Caco-2 (cell line): Measurements from ENCODE around the gene CLSTN2. TPM values are rescaled to one million over a fixed set of nuclear protein-coding genes. Genes with fewer than 3 reads are reported as not detected.

ENCODE experiments used
- BruUV-seq: library from RNA; stranded (reverse); fragments of 400-500 nt; replicated peaks from 2 replicates; lab custom pipeline; 2021; lab: Mats Ljungman, UMichigan
- CTCF ChIA-PET: fragments of 300-600 bp; sonication (Branson Sonifier 250); formaldehyde crosslinking; loops from one replicate; lab custom pipeline; 2022; ENCODE audit warnings: antibody characterized with exemption; lab: Charles Lee
- POLR2A ChIA-PET: fragments of 300-600 bp; sonication (Branson Sonifier 250); formaldehyde crosslinking; loops from one replicate; lab custom pipeline; 2022; ENCODE audit warnings: antibody characterized with exemption; lab: Charles Lee
- DNase-seq, 2 experiments: peaks; one replicate each; pipeline versions ENCODE4 v3.0.0 to v3.0.0-alpha.2; 2020 to 2022
- H3K27me3 ChIP-seq: replicated peaks from 2 replicates; pipeline ENCODE4 v1.6.0; 2011; ENCODE audit warnings: low read length; ENCODE audit not compliant: control insufficient read depth, insufficient read depth
- H3K36me3 ChIP-seq: 2 replicates; pipeline ENCODE4 v1.5.1; 2011; ENCODE audit warnings: low read length; ENCODE audit not compliant: control insufficient read depth, insufficient read depth
- H3K4me1 ChIP-seq: fragments of 250-450 bp; sonication (Bioruptor Pico); 2 replicates; pipeline ENCODE4 v1.5.1; 2020; ENCODE audit warnings: mild to moderate bottlenecking
- H3K4me3 ChIP-seq: 2 replicates; pipeline ENCODE4 v1.5.1; 2011; ENCODE audit warnings: low read depth, mild to moderate bottlenecking, control low read depth, low read length
- H3K9me3 ChIP-seq: fragments of 250-450 bp; sonication (Bioruptor Pico); 2 replicates; pipeline ENCODE4 v1.5.1; 2020; ENCODE audit warnings: mild to moderate bottlenecking, moderate library complexity
- H3K27ac Mint-ChIP-seq: one replicate; pipeline ENCODE4 v1.8.0; 2022; ENCODE audit warnings: mixed read lengths; ENCODE audit not compliant: unreplicated experiment
- H3K27me3 Mint-ChIP-seq: one replicate; pipeline ENCODE4 v1.8.0; 2022; ENCODE audit warnings: mixed read lengths; ENCODE audit not compliant: insufficient read depth, unreplicated experiment
- H3K36me3 Mint-ChIP-seq: one replicate; pipeline ENCODE4 v1.8.0; 2022; ENCODE audit warnings: mild to moderate bottlenecking, mixed read lengths; ENCODE audit not compliant: insufficient read depth, unreplicated experiment
- H3K4me1 Mint-ChIP-seq: one replicate; pipeline ENCODE4 v1.8.0; 2022; ENCODE audit warnings: low read depth, mixed read lengths; ENCODE audit not compliant: unreplicated experiment
- H3K4me3 Mint-ChIP-seq: one replicate; pipeline ENCODE4 v1.8.0; 2022; ENCODE audit warnings: mild to moderate bottlenecking, moderate library complexity, mixed read lengths; ENCODE audit not compliant: unreplicated experiment
- H3K9me3 Mint-ChIP-seq: one replicate; pipeline ENCODE4 v1.8.0; 2022; ENCODE audit warnings: mixed read lengths; ENCODE audit not compliant: unreplicated experiment
- intact Hi-C: fragments of 100-400 bp; cut with micrococcal nuclease; formaldehyde crosslinking; loops from one replicate; pipeline ENCODE4 v1.10.0; 2022; ENCODE audit not compliant: unreplicated experiment
- total RNA-seq: library from RNA; stranded (reverse); gene quantifications from 2 replicates; pipeline ENCODE4 v1.2.3, GENCODE V29; 2022
- TF ChIP-seq, protein P1 (sequence below), 2 experiments: fragments of 200-600 bp in 1 of 2; IDR thresholded peaks; 1 replicate in 1 of 2; 2 replicates in 1 of 2; pipeline versions ENCODE4 v1.5.1 to v1.8.0; 2011 to 2022; ENCODE audit warnings: antibody characterized with exemption in 1 of 2, control low read depth in 1 of 2, inconsistent platforms in 1 of 2, low read depth in 1 of 2, low read length in 1 of 2, mild to moderate bottlenecking in 1 of 2, moderate library complexity in 1 of 2; ENCODE audit not compliant: insufficient read depth in 1 of 2, severe bottlenecking in 1 of 2, unreplicated experiment in 1 of 2

CLSTN2 gene
- total RNA-seq, 1 experiment from 2014 or later = 26.1 TPM

DNA sequence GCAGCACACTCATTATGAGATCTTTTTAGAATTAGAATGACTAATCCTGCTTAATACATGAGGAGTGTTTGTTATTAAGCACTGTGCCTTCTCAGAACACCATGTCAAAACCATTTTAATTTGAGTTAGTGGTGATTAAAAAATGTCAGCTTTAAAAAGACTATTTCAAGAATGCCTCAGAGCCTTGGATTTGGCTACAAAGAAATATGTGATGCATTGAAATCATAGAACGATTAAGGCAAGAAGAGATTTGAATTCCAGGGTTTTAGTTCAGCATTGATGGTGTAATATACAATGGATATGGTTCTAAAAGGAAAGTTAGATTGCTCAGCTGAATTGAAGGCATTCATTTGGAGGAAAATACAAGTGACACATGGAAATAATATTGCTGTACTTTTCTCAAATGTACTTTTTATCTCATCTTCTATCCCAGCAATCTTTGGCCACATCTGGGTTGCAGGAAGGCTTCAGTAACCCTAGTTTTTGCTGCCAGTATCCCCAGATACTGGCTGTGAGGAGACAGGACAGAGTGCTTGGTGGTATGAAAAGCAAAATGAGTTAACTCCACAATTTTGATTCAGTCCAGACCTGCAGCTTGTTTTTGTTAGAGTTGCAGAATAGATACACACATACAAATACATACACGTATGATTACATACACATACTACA is 303.8 kb downstream of the CLSTN2 start:
- CTCF ChIA-PET = no interaction called here
- POLR2A ChIA-PET = no interaction called here
- no peak overlapping the region for H3K4me3 Mint-ChIP-seq

DNA sequence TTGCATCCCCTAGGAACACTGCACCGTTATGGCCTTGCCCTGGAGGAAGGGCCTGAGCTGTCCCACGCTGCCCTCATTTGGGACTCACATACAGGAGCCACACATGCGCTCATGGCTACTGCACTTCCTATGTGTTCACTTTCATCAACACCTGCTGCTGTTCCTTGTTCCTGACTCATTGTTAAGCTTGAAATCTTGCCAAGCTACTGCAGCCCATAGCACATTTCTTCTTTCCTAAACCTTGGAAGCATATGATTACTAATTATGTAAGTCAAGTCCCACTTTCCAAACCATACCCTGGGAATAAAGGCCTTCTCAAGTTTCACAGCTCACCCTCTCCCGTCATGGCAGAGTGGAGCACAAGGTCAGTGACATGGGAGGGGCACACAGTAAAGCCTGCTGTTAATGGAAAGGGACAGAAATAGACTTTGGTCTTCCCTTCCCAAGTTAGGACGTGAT is 307.9 kb downstream of the CLSTN2 start:
- ChIA-PET POLR2A (no interaction called here), CTCF (interaction anchor here (0.5 kb wide), 1 partner anchor 58 kb away, joined by 4 read pairs; no protein-coding TSS in a partner anchor)
- H3K4me1 Mint-ChIP-seq = peaks cover 6% of the 10 kb centered on the region
- no peak overlapping the region for H3K27ac Mint-ChIP-seq
- no peaks in the 10 kb centered on the region for H3K9me3 Mint-ChIP-seq
- no peak overlapping the region for H3K4me3 Mint-ChIP-seq
- no peaks in the 10 kb centered on the region for H3K27me3 Mint-ChIP-seq
- BruUV-seq = no TSS peak
- intact Hi-C loops = no loop called here
- DNase-seq = no peak
- no peaks in the 10 kb centered on the region for H3K9me3 ChIP-seq
- H3K27me3 ChIP-seq = no peaks in the 10 kb centered on the region
- H3K4me1 ChIP-seq = peaks cover 10% of the 10 kb centered on the region
- H3K4me3 ChIP-seq = no peak overlapping the region
- no peaks in the 10 kb centered on the region for H3K36me3 Mint-ChIP-seq
- TF ChIP-seq, protein P1, sequence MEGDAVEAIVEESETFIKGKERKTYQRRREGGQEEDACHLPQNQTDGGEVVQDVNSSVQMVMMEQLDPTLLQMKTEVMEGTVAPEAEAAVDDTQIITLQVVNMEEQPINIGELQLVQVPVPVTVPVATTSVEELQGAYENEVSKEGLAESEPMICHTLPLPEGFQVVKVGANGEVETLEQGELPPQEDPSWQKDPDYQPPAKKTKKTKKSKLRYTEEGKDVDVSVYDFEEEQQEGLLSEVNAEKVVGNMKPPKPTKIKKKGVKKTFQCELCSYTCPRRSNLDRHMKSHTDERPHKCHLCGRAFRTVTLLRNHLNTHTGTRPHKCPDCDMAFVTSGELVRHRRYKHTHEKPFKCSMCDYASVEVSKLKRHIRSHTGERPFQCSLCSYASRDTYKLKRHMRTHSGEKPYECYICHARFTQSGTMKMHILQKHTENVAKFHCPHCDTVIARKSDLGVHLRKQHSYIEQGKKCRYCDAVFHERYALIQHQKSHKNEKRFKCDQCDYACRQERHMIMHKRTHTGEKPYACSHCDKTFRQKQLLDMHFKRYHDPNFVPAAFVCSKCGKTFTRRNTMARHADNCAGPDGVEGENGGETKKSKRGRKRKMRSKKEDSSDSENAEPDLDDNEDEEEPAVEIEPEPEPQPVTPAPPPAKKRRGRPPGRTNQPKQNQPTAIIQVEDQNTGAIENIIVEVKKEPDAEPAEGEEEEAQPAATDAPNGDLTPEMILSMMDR (IDR thresholded peaks at IDR 0.05; ENCODE audit: insufficient read depth in 1 of 2, low read depth in 1 of 2, low read length in 1 of 2, severe bottlenecking in 1 of 2, unreplicated experiment in 1 of 2) = no peak
- H3K36me3 ChIP-seq = no peaks in the 10 kb centered on the region

More for the DNA sequence above, 303.8 kb downstream of the CLSTN2 start:
- H3K27ac Mint-ChIP-seq = no peak overlapping the region
- BruUV-seq = no TSS peak
- Histone ChIP-seq H3K4me3 (no peak overlapping the region), H3K36me3 (no peaks in the 10 kb centered on the region), H3K27me3 (no peaks in the 10 kb centered on the region; the same call in 1 of the 2 replicates), H3K9me3 (no peaks in the 10 kb centered on the region), H3K4me1 (no peaks in the 10 kb centered on the region)
- TF ChIP-seq, protein P1 (IDR thresholded peaks at IDR 0.05; ENCODE audit: insufficient read depth in 1 of 2, low read depth in 1 of 2, low read length in 1 of 2, severe bottlenecking in 1 of 2, unreplicated experiment in 1 of 2) = no peak
- peaks cover 12% of the 10 kb centered on the region for H3K9me3 Mint-ChIP-seq
- H3K36me3 Mint-ChIP-seq = no peaks in the 10 kb centered on the region
- intact Hi-C loops = no loop called here
- H3K27me3 Mint-ChIP-seq = peaks cover 10% of the 10 kb centered on the region
- DNase-seq = no peak
- H3K4me1 Mint-ChIP-seq = no peaks in the 10 kb centered on the region

- Mint-ChIP-seq H3K27ac (no peak overlapping the region), H3K4me3 (no peak overlapping the region), H3K27me3 (no peaks in the 10 kb centered on the region), H3K9me3 (no peaks in the 10 kb centered on the region), H3K36me3 (no peaks in the 10 kb centered on the region), H3K4me1 (peaks cover 12% of the 10 kb centered on the region)
- POLR2A ChIA-PET = no interaction called here
- no peak for DNase-seq
- Histone ChIP-seq H3K9me3 (no peaks in the 10 kb centered on the region), H3K4me1 (peaks cover 15% of the 10 kb centered on the region), H3K36me3 (no peaks in the 10 kb centered on the region), H3K4me3 (no peak overlapping the region), H3K27me3 (no peaks in the 10 kb centered on the region)
- no TSS peak for BruUV-seq
- CTCF ChIA-PET = no interaction called here
- intact Hi-C loops = no loop called here
- TF ChIP-seq, protein P1 (IDR thresholded peaks at IDR 0.05; ENCODE audit: insufficient read depth in 1 of 2, low read depth in 1 of 2, low read length in 1 of 2, severe bottlenecking in 1 of 2, unreplicated experiment in 1 of 2) = no peak
Measured at GRCh38 chr3:140243575-140243974, 308.6 kb downstream of the CLSTN2 start.
